Osteocyte (in vitro differentiated cells): ENCODE data around the gene RPRD2. TPM values are rescaled to one million over a fixed set of nuclear protein-coding genes. Genes with fewer than 3 reads are reported as not detected.

Source experiments
- DNase-seq: peaks from one replicate; pipeline ENCODE4 v3.0.0; 2021; ENCODE audit warnings: mixed read lengths; ENCODE audit not compliant: unreplicated experiment; ENCODE audit errors: extremely low spot score
- H3K27ac Mint-ChIP-seq: one replicate; pipeline ENCODE4 v1.8.0; 2021; ENCODE audit warnings: mild to moderate bottlenecking, mixed read lengths; ENCODE audit not compliant: unreplicated experiment
- H3K27me3 Mint-ChIP-seq: one replicate; pipeline ENCODE4 v1.8.0; 2021; ENCODE audit warnings: mixed read lengths; ENCODE audit not compliant: unreplicated experiment
- H3K36me3 Mint-ChIP-seq: one replicate; pipeline ENCODE4 v1.8.0; 2021; ENCODE audit warnings: mixed read lengths; ENCODE audit not compliant: unreplicated experiment
- H3K4me1 Mint-ChIP-seq: one replicate; pipeline ENCODE4 v1.8.0; 2021; ENCODE audit warnings: mixed read lengths; ENCODE audit not compliant: unreplicated experiment
- H3K4me3 Mint-ChIP-seq: one replicate; pipeline ENCODE4 v1.8.0; 2021; ENCODE audit warnings: mild to moderate bottlenecking, moderate library complexity, mixed read lengths; ENCODE audit not compliant: unreplicated experiment
- H3K9me3 Mint-ChIP-seq: one replicate; pipeline ENCODE4 v1.8.0; 2021; ENCODE audit warnings: mixed read lengths; ENCODE audit not compliant: unreplicated experiment
- CTCF ChIP-seq: fragments of 200-600 bp; sonication (generic); IDR thresholded peaks from 2 replicates; pipeline ENCODE4 v1.5.0; 2021; ENCODE audit warnings: antibody characterized with exemption, mild to moderate bottlenecking, moderate library complexity
- total RNA-seq: library from RNA; stranded (reverse); gene quantifications from 2 replicates; pipeline ENCODE4 v1.2.1, GENCODE V29; 2021

The RPRD2 gene
- total RNA-seq, 1 donor from 2014 or later = 29.9 TPM

DNA sequence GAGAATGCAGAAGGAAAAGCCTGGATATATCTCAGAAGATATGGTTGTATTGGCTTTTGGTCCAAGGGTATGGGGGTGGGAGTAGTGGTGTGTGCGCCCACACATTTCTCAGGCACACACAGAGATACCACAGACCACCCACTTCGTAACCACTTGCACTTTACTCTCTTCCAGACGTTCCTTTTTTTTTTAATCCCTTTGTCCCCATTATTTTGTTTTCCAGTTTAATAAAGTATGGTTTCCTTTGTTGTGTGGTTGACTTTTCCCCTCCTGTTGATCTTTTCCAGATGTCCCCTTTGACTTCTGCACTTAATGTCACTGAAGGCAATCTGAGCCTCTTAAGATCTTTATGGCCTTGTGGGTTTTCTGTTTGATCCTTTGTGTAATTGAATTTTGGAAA is 112.8 kb downstream of the RPRD2 start:
- no peak for TF ChIP-seq CTCF
- H3K36me3 Mint-ChIP-seq = peaks cover 8% of the 10 kb centered on the region
- H3K9me3 Mint-ChIP-seq = no peaks in the 10 kb centered on the region
- no peaks in the 10 kb centered on the region for H3K4me1 Mint-ChIP-seq
- H3K4me3 Mint-ChIP-seq = no peak overlapping the region
- no peak for DNase-seq
- peaks cover 3% of the 10 kb centered on the region for H3K27me3 Mint-ChIP-seq
- H3K27ac Mint-ChIP-seq = no peak overlapping the region

DNA sequence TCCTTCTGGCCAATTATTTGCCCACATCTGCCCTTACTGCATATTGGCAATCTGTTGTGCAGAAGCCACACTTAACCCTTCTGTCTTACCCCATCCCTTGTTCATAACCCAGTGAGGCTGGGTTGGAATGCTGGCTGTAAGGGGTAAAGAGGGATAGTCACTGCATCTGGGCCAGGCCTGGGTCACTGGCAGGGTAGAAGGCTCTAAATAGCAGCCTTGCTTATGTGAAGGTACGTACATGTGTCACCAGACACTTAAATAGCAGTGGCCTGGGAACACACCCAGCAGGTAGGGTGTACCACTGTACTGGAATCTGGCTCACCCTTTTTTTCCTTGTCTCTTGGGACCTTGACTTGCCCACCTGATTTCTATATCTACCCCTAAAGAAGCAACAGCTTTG is 113.4 kb downstream of the RPRD2 start:
- H3K27ac Mint-ChIP-seq = no peak overlapping the region

GRCh38 chr1:150477733-150478132 is 113.8 kb downstream of the RPRD2 start:
- Mint-ChIP-seq H3K27ac (no peak overlapping the region), H3K4me1 (no peaks in the 10 kb centered on the region), H3K36me3 (peaks cover 1% of the 10 kb centered on the region), H3K9me3 (no peaks in the 10 kb centered on the region), H3K4me3 (no peak overlapping the region), H3K27me3 (peaks cover 3% of the 10 kb centered on the region)
- DNase-seq = no peak
- TF ChIP-seq CTCF = no peak

More for the DNA sequence above, 113.4 kb downstream of the RPRD2 start:
- Mint-ChIP-seq H3K4me3 (no peak overlapping the region), H3K36me3 (peaks cover 4% of the 10 kb centered on the region), H3K4me1 (no peaks in the 10 kb centered on the region), H3K9me3 (no peaks in the 10 kb centered on the region), H3K27me3 (peaks cover 3% of the 10 kb centered on the region)
- TF ChIP-seq CTCF = no peak
- DNase-seq = no peak

GRCh38 chr1:150479370-150479769 is 115.4 kb downstream of the RPRD2 start:
- H3K36me3 Mint-ChIP-seq = peaks cover 1% of the 10 kb centered on the region
- no peaks in the 10 kb centered on the region for H3K4me1 Mint-ChIP-seq
- DNase-seq = no peak
- peaks cover 3% of the 10 kb centered on the region for H3K27me3 Mint-ChIP-seq
- no peak overlapping the region for H3K27ac Mint-ChIP-seq
- no peak for TF ChIP-seq CTCF
- no peak overlapping the region for H3K4me3 Mint-ChIP-seq
- H3K9me3 Mint-ChIP-seq = no peaks in the 10 kb centered on the region

GRCh38 chr1:150479927-150480352 is 116.0 kb downstream of the RPRD2 start:
- no peak for TF ChIP-seq CTCF
- peaks cover 1% of the 10 kb centered on the region for H3K36me3 Mint-ChIP-seq
- H3K27ac Mint-ChIP-seq = no peak overlapping the region
- no peak overlapping the region for H3K4me3 Mint-ChIP-seq
- DNase-seq = no peak
- no peaks in the 10 kb centered on the region for H3K9me3 Mint-ChIP-seq
- H3K27me3 Mint-ChIP-seq = peaks cover 3% of the 10 kb centered on the region
- no peaks in the 10 kb centered on the region for H3K4me1 Mint-ChIP-seq
